ENCODE measurements around the gene PNPLA7.

- TF ChIP-seq CTCF (IDR thresholded peaks at IDR 0.05) (no peak), POLR2A (IDR thresholded peaks at IDR 0.05) (no peak)
Observed at GRCh38 chr9:137564817-137565411, 14.7 kb upstream of the PNPLA7 start.
